Endometrium (tissue), 2 donors: ENCODE results near the gene DIP2C.
"Not testable (repeated sequence)": the region's sequence is repeated elsewhere in the genome, so short reads cannot be mapped to it uniquely, and the experiment has no call there.

Experiments used
- FAIRE-seq: peaks from 2 replicates; lab custom pipeline; 2012; peaks lifted over from hg19 to GRCh38; lab: Jason Lieb, UNC
- donor health status: control.
- donor health status: control.

The DIP2C gene

DNA sequence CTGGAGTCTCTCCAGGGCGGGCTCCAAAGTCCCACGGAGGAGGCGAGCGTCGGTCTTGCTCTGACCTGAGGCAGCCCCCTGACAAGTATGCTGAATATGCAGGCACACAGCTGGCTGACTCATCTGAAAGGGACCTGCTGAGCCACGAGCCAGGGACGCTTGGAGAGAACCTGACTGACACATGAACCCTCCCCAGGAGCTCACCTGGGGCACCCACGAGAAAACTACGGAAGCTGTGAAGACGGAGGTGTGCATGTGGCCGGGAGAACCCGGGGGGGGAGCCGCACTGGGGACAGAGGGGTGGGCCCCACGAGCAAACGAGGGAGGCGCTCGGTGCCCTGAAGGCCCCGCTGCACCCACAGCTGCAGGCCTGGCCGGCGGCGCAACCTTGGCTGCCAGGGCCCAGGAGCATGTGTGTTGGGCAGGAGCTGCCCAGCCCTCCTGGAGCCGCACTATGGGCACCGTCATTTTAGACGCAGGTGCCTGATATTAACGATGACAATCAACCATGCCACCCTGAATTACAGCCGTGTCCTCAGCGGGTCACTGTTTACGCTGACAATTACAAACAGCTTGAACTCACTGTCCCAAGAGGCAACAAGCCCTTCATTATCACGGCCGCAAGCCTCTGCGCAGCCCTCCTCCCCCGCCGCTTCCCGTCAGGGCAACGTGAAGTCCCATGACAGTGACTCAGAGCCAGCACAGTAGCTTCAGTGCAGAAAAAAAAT is 64.7 kb downstream of the DIP2C start:
- FAIRE-seq, result no peak

DNA sequence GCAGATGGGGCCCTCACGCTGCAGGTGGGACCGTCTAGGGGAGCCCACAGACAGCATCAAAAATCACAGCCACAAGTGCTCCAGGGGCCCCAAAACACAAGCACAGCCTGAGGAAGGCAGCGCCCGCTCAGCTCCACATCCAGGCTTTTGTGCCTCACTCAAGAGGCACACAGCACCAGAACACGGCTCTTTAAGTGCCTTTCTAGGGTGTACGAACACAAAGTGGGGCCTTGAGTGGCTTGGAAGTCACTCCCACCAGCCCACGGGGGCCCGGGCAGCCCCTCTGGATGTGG is 65.2 kb downstream of the DIP2C start:
- FAIRE-seq, result no peak

DNA sequence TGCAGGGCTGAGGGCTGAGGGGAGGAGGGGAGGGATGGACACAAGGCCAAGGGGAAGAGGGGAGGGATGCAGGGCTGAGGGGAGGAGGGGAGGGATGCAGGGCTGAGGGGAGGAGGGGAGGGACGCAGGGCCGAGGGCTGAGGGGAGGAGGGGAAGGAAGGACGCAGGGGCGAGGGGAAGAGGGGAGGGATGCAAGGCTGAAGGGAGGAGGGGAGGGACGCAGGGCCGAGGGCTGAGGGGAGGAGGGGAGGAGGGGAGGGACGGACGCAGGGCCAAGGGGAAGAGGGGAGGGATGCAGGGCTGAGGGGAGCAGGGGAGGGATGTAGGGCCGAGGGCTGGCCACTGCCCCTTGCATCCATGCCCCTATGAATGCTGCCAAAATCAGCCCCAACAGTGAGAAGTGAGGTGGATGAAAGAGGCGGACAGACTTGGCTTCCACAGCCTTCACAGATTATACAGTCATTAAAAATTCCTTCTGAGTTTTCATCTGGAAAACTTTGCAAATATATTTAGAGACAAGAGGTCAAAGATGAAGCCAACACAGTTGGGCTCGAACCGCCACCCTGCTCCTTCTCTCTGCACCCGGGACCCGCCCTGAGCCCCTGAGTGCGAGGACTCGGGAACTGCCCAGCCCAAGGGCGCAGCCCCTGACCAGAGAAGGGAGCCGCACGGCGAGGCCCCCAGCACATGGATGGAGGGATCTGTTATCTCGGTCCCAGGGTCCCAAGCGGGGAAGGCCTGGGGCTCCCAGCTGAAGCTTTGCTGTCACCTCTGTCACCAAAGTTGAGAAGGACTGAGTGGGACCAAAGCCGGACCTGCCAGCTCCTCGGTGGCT is 65.8 kb downstream of the DIP2C start:
- FAIRE-seq, result no peak

DNA sequence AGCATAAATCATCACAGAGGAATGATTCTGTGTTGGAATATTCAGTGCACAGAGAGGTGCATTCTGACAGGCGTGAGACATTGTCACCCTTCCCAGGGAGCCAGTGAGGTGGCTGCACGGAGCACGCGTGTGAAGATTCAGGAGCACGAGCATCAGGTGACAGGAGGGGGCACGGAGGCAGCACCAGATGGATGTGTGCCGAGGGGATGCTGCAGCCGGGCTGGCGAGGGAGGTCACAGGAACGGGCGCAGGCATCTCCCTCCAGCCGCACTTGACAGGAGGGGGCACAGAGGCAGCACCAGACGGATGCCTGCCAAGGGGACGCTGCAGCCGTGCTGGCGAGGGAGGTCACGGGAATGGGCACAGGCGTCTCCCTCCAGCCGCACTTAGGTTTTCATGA is 66.5 kb downstream of the DIP2C start:
- FAIRE-seq, result no peak

DNA sequence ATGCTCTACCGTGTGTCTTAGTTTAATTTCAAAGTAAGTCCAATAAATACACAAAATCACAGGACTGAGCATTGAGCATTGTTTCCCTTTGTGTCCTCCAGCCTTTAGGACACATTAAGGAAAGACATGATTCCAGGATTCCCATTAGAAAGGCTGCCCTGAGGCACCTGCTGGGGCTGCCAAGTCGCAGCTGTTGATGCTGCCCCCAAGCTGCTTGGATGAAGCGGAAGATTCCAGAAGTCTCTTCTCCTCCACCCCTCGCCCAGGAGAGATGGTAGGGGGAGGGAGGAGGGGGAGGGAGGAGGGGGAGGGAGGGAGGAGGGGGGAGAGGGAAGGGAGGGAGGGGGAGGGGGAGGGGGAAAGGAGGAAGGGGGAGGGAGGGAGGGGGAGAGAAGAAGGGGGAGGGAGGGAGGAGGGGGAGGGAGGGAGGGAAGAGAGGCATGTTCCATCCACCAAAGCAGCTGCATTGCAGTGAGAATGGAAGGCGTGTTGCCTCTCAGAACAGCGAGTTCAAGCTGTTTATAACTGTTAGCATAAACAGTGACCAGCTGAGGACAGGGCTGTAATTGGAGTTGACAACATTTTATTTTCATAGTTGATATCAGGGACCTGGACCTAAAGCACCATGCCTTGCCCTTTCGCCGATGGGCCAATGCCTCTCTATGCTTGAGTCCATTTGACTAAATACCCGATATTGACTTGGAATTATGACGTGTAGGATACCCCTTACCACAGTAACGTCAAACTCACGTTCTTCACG is 67.3 kb downstream of the DIP2C start:
- no peak for FAIRE-seq

DNA sequence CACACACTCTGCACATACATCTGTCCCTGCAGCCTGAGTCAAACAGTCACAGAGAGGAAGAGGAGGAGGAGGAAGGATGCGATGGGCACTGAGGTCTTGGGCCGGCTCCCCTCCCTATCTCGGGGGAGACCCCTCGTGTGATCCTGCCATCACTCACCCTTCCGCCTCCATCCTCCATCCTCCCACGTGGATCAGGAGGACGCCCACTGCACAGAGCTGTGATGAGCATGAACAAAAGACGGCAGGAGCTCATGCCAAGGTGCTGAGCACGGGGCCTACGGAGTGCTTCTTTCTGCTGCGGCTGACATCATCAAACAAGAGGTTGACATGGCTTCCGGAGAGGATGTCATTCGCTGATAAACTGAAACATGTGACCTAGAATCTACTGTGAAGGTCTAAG is 68.0 kb downstream of the DIP2C start:
- FAIRE-seq, result no peak

DNA sequence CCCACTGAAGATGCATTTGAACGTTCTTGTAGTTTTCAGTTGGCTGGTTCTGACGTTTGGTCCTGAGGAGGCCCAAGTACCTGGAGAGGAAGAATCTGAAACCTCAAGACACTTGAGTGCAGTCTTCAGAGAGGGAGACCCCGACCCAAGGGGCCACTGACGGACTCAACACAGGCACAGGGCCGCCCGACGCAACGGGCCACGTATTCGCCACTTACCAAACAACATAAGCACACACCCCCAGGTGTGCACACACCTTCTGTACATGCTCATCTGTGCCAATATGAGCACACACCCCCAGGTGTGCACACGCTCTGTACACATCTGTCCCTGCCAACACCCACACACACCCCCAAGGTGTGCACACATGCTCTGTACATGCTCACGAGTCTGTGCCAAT is 68.5 kb downstream of the DIP2C start:
- no peak for FAIRE-seq

DNA sequence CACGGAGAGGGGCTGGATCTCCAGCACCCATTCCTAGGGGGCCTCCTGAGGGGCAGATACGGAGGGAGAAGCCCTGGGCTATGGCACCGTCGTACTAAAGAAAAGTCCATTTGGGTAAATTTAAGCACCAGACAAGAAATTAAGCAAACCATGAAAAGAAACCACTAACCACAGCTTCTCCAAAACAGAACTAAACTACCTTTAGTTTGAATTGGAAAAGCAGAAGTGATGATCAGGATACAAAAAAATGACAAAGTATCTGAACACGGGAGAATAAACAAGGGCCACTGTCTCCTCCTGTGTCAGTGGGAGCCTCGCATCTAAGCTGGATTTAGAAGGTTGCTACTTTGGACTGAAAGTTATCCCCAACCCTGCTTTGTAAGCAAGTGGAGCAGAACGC is 69.1 kb downstream of the DIP2C start:
- FAIRE-seq, result no peak

DNA sequence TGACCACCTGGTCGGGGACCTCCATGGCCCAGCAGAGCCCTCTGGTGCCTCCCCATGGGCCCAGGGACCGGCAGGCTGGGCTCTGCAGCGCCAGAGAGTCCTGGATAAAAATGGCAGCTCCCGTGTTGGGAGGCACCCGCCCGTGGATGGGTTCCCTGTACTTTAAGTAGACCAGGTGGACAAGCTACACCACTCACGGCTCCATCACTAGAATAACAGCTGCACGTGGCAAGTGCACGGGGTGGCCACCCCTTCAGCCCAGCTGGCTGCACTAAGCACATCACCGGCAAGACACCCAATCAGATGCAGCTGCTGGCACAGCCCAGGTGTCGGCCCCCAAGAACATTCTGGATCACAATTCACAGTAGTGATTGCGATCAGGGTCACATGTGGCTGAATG is 69.8 kb downstream of the DIP2C start:
- no peak for FAIRE-seq

DNA sequence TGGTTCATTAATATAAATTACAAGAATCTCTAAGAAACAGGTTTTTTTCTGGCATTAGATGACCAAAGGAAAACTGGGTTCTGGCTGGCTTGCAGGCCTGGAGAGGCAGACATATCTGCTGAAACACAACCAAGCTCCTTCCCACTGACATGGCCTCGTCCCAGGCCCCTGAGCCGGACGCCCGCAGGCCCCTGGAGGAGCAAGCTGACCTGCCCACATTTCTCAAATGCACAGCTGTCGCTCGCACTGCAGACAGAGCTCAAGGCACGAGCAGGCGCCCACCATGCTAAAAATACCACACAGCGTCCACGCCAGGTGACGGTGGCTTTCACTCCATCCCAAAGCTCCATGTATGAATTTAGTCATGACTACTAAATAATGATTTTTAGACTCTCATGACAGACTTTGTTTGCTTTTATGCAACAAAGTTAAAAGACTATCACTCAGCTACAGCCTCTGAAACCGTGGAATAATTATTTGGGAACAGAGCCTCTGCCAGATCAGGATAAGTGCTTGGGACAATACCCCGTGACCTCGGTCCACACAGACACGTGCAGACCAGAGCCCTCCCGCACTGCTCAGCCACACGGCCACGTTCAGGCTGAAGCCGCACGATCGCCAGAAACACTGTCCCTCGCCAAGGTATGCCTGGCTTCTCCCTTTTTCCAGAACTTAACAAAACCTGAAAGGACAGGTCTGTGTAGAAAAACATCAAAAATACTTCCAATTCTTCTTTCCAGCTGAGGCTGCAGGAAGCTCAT is 71.1 kb downstream of the DIP2C start:
- no peak for FAIRE-seq

DNA sequence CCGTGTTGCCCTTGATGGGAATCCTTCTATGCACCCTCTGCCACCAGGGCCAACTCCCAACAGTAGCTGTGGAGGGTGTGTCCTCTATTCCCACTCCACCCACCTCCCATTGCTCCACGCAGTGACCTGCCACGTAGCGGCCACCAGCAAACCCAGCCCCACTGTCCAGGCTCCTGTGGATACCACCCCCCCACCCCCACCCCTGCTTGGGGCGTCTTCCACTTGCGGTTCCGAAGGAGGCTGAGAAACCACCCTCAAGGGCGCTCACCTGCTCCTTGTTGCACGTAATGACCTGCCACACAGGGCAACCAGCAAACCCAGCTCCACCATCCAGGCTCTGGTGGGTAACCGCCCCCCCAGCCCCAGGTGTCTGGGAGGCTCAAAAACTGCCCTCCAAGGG is 72.0 kb downstream of the DIP2C start:
- no peak for FAIRE-seq

DNA sequence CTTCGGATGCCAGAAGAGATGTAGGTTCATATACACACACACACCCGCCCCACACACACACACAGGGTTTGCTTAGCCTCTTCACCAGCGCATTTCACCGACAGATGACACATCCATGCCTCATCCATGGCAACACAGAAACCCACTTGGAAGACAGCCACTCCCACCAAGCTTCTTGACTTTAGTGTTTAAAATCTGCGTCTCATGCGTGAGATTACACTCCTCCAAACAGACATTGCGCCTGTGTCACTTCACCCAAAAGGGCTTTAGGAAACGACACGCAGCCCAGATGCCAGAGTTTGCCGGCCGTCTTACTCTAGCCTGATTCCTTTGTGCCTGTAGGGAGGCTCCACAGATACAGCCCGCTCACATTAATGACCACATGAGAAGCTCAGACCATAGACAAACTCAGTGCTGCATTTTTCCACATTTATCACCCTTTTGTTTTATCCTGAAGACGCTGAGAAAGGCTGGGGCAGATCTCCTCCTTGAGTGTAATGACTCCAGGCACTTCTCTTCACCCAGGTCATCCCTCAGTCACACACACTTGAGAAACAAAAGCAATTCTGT is 73.8 kb downstream of the DIP2C start:
- FAIRE-seq, result no peak

DNA sequence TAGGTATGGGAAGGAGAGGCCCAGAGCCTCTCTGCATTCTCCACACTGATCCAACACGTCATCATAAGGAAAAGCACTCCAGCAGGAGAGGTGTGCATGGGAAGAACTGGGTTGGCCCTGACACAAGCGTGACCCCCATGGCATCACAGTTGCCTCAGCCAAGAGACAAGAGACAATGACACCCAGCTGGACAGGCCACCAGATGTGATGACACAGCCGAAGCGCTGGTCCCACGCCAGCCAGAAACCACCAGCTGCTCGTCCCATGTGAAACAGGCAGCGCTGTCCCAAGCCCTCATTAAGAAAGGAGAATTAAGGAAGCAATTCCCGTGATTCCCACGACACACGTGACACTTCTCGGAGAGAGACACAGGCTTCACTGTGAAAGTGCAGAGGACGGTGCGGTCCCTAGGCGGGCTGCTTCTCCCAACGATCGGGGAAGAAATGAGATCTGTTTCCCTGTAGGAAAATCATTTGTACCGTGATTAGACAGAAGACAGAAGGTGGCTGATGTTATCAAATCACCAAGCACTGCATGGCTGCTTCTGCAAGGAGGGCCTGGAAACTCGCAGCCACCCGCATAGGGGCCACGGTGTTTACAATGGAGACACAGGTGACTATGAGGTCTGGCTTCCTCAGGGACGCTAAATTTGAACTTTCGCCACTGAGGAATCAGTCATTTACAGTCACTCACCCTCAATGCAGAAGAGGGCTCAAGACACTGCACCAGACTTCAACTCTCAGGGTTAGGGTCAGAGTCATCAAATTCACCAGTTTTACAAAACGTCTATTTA is 74.5 kb downstream of the DIP2C start:
- FAIRE-seq, result no peak

DNA sequence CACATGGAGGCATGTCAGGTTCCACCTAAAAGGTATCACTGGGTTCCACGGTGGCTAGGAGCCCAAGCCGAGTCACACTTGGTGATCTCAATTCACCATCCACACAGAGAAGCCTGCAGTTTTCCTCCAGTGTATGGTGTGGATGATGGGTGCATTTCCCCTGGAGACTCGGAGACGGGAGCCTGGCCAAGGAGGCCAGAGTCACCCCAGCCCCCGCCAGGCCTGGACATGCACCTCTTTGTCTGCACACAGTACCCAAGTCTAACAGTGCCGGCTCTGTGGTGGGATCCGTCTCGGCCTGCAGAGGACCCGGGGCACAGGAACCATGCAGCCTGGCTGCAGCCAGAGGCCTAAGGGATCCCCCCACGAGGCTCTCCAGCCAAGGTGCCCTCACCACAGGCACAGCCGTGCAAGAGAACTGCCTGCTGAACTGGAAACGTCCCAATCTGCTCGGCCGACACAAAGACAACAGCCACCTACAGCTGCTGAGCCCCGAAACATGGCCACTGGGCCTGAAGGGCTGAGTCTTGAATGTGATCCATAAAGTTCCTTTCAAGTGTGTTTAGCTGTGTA is 75.2 kb downstream of the DIP2C start:
- FAIRE-seq, result no peak

DNA sequence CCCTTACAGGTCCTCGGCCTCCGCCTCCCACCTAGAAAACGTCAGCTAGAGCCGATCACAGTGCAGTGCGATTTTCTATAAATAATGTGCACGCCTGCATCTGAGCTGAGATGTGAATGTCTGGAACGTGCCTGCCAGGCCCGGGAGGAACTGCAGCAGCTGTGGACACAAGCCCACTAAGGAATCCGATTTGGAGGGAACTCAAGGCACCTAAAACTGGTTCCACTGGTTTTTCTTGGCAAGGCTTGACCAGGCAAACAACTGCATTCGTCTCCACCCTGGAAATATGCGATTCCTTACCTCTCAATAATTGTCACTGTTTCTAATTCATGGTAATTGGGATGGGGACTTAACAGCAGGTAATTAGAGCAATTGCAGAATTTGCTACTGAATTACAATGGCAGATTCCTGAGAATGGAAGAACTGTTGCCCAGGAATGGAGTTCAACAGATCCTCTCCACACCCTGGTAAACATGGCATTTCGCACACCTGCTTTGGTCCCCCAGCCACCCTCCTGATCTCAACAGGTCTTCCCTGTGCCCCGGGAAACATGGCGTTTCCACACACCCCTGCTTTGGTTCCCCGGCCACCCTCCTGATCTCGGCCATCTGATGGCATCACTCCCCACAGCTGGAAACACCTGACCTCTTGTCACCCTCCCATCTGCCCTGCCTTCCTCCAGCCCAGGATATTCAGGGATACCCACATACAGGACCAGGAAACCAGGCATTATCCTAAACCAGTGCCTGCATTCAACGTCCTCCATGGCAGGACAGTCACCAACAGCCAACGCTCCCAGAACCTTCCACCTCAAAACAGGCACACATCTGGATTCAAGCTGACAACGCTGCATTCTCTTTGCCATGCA is 76.0 kb downstream of the DIP2C start:
- no peak for FAIRE-seq

DNA sequence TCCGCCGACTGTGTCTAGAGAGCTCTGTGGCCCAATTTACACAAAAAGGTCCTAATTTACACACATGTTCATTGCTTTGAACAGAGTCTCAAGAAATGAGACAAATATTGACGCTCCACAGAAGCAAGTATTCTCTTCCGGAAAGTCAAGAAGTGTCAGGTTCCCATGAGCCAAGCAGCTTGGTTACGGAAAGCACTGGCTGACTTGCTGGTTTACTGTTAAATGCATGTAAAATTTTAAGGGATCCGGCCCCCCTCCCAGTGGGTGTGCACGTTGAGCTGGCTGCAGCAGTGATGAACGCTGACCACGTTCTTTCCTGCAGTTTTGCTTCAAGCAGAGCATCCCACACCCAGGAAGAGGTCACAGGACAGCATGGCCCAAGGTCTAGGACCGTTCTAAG is 76.8 kb downstream of the DIP2C start:
- FAIRE-seq, result no peak

DNA sequence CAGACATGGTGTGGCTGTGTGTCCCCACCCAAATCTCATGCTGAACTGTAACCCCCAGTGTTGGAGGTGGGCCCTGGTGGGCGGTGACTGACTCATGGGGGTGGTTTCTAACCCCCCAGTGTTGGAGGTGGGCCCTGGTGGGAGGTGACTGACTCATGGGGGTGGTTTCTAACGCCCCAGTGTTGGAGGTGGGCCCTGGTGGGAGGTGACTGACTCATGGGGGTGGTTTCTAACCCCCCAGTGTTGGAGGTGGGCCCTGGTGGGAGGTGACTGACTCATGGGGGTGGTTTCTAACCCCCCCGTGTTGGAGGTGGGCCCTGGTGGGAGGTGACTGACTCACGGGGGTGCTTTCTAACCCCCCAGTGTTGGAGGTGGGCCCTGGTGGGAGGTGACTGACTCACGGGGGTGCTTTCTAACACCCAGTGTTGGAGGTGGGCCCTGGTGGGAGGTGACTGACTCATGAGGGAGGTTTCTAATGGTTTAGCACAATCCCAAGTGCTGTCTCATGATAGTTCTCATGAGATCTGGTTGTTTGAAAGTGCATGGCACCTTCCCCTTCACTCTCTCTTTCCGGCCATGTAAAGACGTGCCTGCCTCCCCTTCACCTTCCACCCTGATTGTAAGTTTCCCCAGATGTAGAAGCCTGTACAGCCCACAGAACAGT is 78.7 kb downstream of the DIP2C start:
- FAIRE-seq, result not testable (repeated sequence)

DNA sequence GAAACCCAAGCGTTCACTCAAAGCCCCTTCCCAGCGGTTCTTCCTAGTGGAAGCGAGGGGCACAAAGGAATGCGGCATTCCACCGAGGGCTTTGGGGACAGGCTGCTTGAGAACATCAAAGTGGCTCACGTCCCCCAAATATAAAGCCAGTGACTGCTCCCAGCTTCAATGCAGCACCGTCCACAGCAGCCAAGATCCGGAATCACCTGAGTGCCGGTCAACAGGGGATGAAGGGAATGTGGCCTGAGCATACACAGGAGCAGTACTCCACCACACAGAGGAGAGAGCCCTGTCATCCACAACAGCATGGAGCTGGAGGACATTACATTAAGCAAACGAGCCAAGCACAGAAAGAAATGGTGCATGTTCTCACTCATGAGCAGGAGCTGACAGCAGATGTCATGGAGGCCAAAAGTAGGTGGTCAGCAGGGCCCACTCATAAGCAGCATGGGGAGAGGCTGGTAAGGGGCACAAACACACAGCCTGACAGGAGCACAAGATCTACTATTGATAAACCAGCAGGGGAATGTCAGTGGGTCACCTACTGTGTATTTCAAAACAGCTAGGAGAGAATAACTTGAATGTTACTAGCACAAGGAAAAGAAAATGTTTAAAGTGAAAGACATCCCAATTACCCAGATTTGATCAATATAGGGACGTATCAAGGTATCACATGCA is 79.5 kb downstream of the DIP2C start:
- no peak for FAIRE-seq

DNA sequence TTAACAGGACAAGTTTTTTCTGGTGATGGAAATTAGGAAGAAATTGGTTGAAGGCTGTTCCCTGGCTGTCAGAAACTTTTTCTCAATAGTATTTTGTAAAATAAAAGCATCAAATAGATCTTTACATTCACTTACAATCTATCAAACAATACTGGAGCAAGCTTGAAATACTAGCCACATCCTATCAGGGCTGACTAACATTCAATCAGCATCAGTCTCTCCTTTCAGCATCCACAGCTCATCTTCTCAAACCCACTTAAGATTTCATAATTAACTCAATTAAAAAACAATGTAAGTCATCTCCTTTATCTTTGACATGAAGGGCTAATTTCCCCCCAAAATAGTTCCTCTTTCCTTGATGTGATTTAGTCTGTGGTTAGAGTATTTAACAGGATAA is 80.2 kb downstream of the DIP2C start:
- FAIRE-seq, result no peak
